ENCODE results near the gene C4B. TPM values are rescaled to one million over a fixed set of nuclear protein-coding genes. Genes with fewer than 3 reads are reported as not detected.

Gene C4B
- polyA plus RNA-seq, 2 donors = 5.3 to 15.0 TPM

GRCh38 chr6:32075781-32076180, 61.2 kb downstream of the C4B start:
- H3K36me3 ChIP-seq (ENCODE audit: control insufficient read depth in 2 of 2, insufficient read depth in 2 of 2, low read length in 1 of 2) = no peaks in the 10 kb centered on the region
- 60 to 65% methylated on average over 3 of the region's 3 CpGs for WGBS, 2 donors

GRCh38 chr6:32076321-32076809, 61.8 kb downstream of the C4B start:
- Histone ChIP-seq H3K9me3 (ENCODE audit: control insufficient read depth in 2 of 2, insufficient read depth in 1 of 2, low read depth in 1 of 2, low read length in 1 of 2) (no peaks in the 10 kb centered on the region), H3K4me1 (ENCODE audit: control insufficient read depth in 2 of 2, insufficient read depth in 2 of 2, low read length in 1 of 2) (peaks cover 0 to 6% of the 10 kb centered on the region in 2 donors), H3K4me3 (ENCODE audit: low read depth in 1 of 2, low read length in 2 of 2) (no peak overlapping the region), H3K27ac (ENCODE audit: low read depth in 2 of 2, low read length in 1 of 2) (peak overlapping the region; percentile 42 to 90), H3K27me3 (ENCODE audit: control insufficient read depth in 1 of 2, insufficient read depth in 2 of 2, low read length in 2 of 2) (no peaks in the 10 kb centered on the region), H3K36me3 (ENCODE audit: control insufficient read depth in 2 of 2, insufficient read depth in 2 of 2, low read length in 1 of 2) (no peaks in the 10 kb centered on the region)
- 43 to 47% methylated on average over 12 of the region's 12 CpGs for WGBS, 2 donors

More at GRCh38 chr6:32075781-32076180, 61.2 kb downstream of the C4B start:
- Histone ChIP-seq H3K27ac (ENCODE audit: low read depth in 2 of 2, low read length in 1 of 2) (peak overlapping the region; percentile 42 to 90), H3K27me3 (ENCODE audit: control insufficient read depth in 1 of 2, insufficient read depth in 2 of 2, low read length in 2 of 2) (no peaks in the 10 kb centered on the region), H3K9me3 (ENCODE audit: control insufficient read depth in 2 of 2, insufficient read depth in 1 of 2, low read depth in 1 of 2, low read length in 1 of 2) (no peaks in the 10 kb centered on the region), H3K4me1 (ENCODE audit: control insufficient read depth in 2 of 2, insufficient read depth in 2 of 2, low read length in 1 of 2) (peaks cover 0 to 2% of the 10 kb centered on the region in 2 donors), H3K4me3 (ENCODE audit: low read depth in 1 of 2, low read length in 2 of 2) (no peak overlapping the region)

GRCh38 chr6:32079566-32080290, 65.1 kb downstream of the C4B start:
- Histone ChIP-seq H3K4me3 (ENCODE audit: low read depth in 1 of 2, low read length in 2 of 2) (no peak overlapping the region), H3K27me3 (ENCODE audit: control insufficient read depth in 1 of 2, insufficient read depth in 2 of 2, low read length in 2 of 2) (no peaks in the 10 kb centered on the region), H3K27ac (ENCODE audit: low read depth in 2 of 2, low read length in 1 of 2) (no peak overlapping the region), H3K4me1 (ENCODE audit: control insufficient read depth in 2 of 2, insufficient read depth in 2 of 2, low read length in 1 of 2) (peaks cover 0 to 15% of the 10 kb centered on the region in 2 donors), H3K36me3 (ENCODE audit: control insufficient read depth in 2 of 2, insufficient read depth in 2 of 2, low read length in 1 of 2) (peaks cover 0 to 3% of the 10 kb centered on the region in 2 donors), H3K9me3 (ENCODE audit: control insufficient read depth in 2 of 2, insufficient read depth in 1 of 2, low read depth in 1 of 2, low read length in 1 of 2) (no peaks in the 10 kb centered on the region)
- WGBS, 2 donors = 69 to 87% methylated on average over 7 of the region's 7 CpGs

GRCh38 chr6:32081168-32081990, 66.8 kb downstream of the C4B start:
- Histone ChIP-seq H3K9me3 (ENCODE audit: control insufficient read depth in 2 of 2, insufficient read depth in 1 of 2, low read depth in 1 of 2, low read length in 1 of 2) (no peaks in the 10 kb centered on the region), H3K27ac (ENCODE audit: low read depth in 2 of 2, low read length in 1 of 2) (peak overlapping the region; percentile 2 to 29), H3K36me3 (ENCODE audit: control insufficient read depth in 2 of 2, insufficient read depth in 2 of 2, low read length in 1 of 2) (peaks cover 0 to 3% of the 10 kb centered on the region in 2 donors), H3K4me3 (ENCODE audit: low read depth in 1 of 2, low read length in 2 of 2) (no peak overlapping the region), H3K27me3 (ENCODE audit: control insufficient read depth in 1 of 2, insufficient read depth in 2 of 2, low read length in 2 of 2) (no peaks in the 10 kb centered on the region), H3K4me1 (ENCODE audit: control insufficient read depth in 2 of 2, insufficient read depth in 2 of 2, low read length in 1 of 2) (peaks cover 0 to 18% of the 10 kb centered on the region in 2 donors)
- WGBS, 2 donors = 58% methylated on average over 22 of the region's 22 CpGs

GRCh38 chr6:32082478-32082877, 67.9 kb downstream of the C4B start:
- Histone ChIP-seq H3K9me3 (ENCODE audit: control insufficient read depth in 2 of 2, insufficient read depth in 1 of 2, low read depth in 1 of 2, low read length in 1 of 2) (no peaks in the 10 kb centered on the region), H3K27ac (ENCODE audit: low read depth in 2 of 2, low read length in 1 of 2) (peak overlapping the region; percentile 43 to 54), H3K4me1 (ENCODE audit: control insufficient read depth in 2 of 2, insufficient read depth in 2 of 2, low read length in 1 of 2) (peaks cover 0 to 23% of the 10 kb centered on the region in 2 donors), H3K4me3 (ENCODE audit: low read depth in 1 of 2, low read length in 2 of 2) (no peak overlapping the region), H3K27me3 (ENCODE audit: control insufficient read depth in 1 of 2, insufficient read depth in 2 of 2, low read length in 2 of 2) (no peaks in the 10 kb centered on the region), H3K36me3 (ENCODE audit: control insufficient read depth in 2 of 2, insufficient read depth in 2 of 2, low read length in 1 of 2) (peaks cover 0 to 3% of the 10 kb centered on the region in 2 donors)
- 58 to 67% methylated on average over 6 of the region's 6 CpGs for WGBS, 2 donors

- peaks cover 0 to 23% of the 10 kb centered on the region in 2 donors for H3K4me1 ChIP-seq (ENCODE audit: control insufficient read depth in 2 of 2, insufficient read depth in 2 of 2, low read length in 1 of 2)
- no peak overlapping the region for H3K4me3 ChIP-seq (ENCODE audit: low read depth in 1 of 2, low read length in 2 of 2)
- peaks cover 0 to 3% of the 10 kb centered on the region in 2 donors for H3K36me3 ChIP-seq (ENCODE audit: control insufficient read depth in 2 of 2, insufficient read depth in 2 of 2, low read length in 1 of 2)
- WGBS, 2 donors = 43 to 53% methylated on average over 9 of the region's 9 CpGs
- H3K9me3 ChIP-seq (ENCODE audit: control insufficient read depth in 2 of 2, insufficient read depth in 1 of 2, low read depth in 1 of 2, low read length in 1 of 2) = no peaks in the 10 kb centered on the region
- peak overlapping the region; percentile 36 to 54 for H3K27ac ChIP-seq (ENCODE audit: low read depth in 2 of 2, low read length in 1 of 2)
- no peaks in the 10 kb centered on the region for H3K27me3 ChIP-seq (ENCODE audit: control insufficient read depth in 1 of 2, insufficient read depth in 2 of 2, low read length in 2 of 2)
Observed at GRCh38 chr6:32082935-32083334, 68.3 kb downstream of the C4B start.

- WGBS, 2 donors = 92% methylated on average over 22 of the region's 22 CpGs
- H3K36me3 ChIP-seq (ENCODE audit: control insufficient read depth in 2 of 2, insufficient read depth in 2 of 2, low read length in 1 of 2) = peaks cover 0 to 3% of the 10 kb centered on the region in 2 donors
- H3K4me3 ChIP-seq (ENCODE audit: low read depth in 1 of 2, low read length in 2 of 2) = no peak overlapping the region
- peaks cover 0 to 23% of the 10 kb centered on the region in 2 donors for H3K4me1 ChIP-seq (ENCODE audit: control insufficient read depth in 2 of 2, insufficient read depth in 2 of 2, low read length in 1 of 2)
- H3K27me3 ChIP-seq (ENCODE audit: control insufficient read depth in 1 of 2, insufficient read depth in 2 of 2, low read length in 2 of 2) = no peaks in the 10 kb centered on the region
- no peaks in the 10 kb centered on the region for H3K9me3 ChIP-seq (ENCODE audit: control insufficient read depth in 2 of 2, insufficient read depth in 1 of 2, low read depth in 1 of 2, low read length in 1 of 2)
- H3K27ac ChIP-seq (ENCODE audit: low read depth in 2 of 2, low read length in 1 of 2) = no peak overlapping the region
Observed at GRCh38 chr6:32083812-32084768, 69.5 kb downstream of the C4B start.

- Histone ChIP-seq H3K27ac (ENCODE audit: low read depth in 2 of 2, low read length in 1 of 2) (no peak overlapping the region), H3K36me3 (ENCODE audit: control insufficient read depth in 2 of 2, insufficient read depth in 2 of 2, low read length in 1 of 2) (peaks cover 0 to 3% of the 10 kb centered on the region in 2 donors), H3K27me3 (ENCODE audit: control insufficient read depth in 1 of 2, insufficient read depth in 2 of 2, low read length in 2 of 2) (no peaks in the 10 kb centered on the region), H3K9me3 (ENCODE audit: control insufficient read depth in 2 of 2, insufficient read depth in 1 of 2, low read depth in 1 of 2, low read length in 1 of 2) (no peaks in the 10 kb centered on the region), H3K4me3 (ENCODE audit: low read depth in 1 of 2, low read length in 2 of 2) (no peak overlapping the region), H3K4me1 (ENCODE audit: control insufficient read depth in 2 of 2, insufficient read depth in 2 of 2, low read length in 1 of 2) (peaks cover 0 to 23% of the 10 kb centered on the region in 2 donors)
- 91 to 94% methylated on average over 2 of the region's 2 CpGs for WGBS, 2 donors
Observed at GRCh38 chr6:32084780-32085179, 70.2 kb downstream of the C4B start.
